GM12891 (cell line): ENCODE measurements around the gene TANC1.

ENCODE experiments used
- POLR2A ChIP-seq: IDR thresholded peaks from 2 replicates; pipeline ENCODE4 v1.6.1; 2011; ENCODE audit warnings: low read depth, low read length, control low read depth
- POLR2AphosphoS5 ChIP-seq: IDR thresholded peaks from 2 replicates; pipeline ENCODE4 v1.6.1; 2011; ENCODE audit warnings: low read depth, low read length, control low read depth
- POU2F2 ChIP-seq: IDR thresholded peaks from 2 replicates; pipeline ENCODE4 v1.6.1; 2011; ENCODE audit warnings: low read depth, mild to moderate bottlenecking, control low read depth, low read length, moderate library complexity
- SPI1 ChIP-seq: IDR thresholded peaks from 2 replicates; pipeline ENCODE4 v1.6.1; 2011; ENCODE audit warnings: low read depth, low read length, control low read depth
- TAF1 ChIP-seq: IDR thresholded peaks from 2 replicates; pipeline ENCODE4 v1.6.1; 2011; ENCODE audit warnings: low read depth, low read length, control low read depth

DNA sequence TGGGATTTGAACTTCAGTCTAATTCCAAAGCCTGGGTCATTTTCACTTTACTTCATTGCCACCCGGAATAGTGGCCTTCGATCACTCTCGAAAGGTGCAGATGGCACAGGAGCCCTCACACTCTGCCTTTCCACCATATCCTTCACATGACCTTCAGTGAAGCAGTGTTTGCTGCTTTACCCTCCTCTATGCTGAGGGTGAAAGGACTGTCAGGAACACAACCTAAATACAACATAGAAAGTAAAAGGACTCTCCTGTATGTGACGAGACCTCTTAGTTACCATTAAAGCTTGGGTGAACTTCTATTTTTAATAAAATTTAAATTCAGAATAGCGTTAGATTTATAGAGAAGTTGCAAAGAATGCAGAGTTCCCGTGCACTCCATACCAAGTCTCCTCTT, 148.5 kb downstream of the TANC1 start:
- TF ChIP-seq POLR2A, result no peak
- no peak for TF ChIP-seq POLR2AphosphoS5
- no peak for TF ChIP-seq POU2F2
- TF ChIP-seq SPI1, result no peak
- no peak for TF ChIP-seq TAF1
